Nephron progenitor cell (in vitro differentiated cells): ENCODE data around the gene LAPTM5.

Experiments used
- DNase-seq: peaks from one replicate; pipeline ENCODE4 v3.0.0; 2021
- H3K27ac Mint-ChIP-seq: 2 replicates; pipeline ENCODE4 v1.8.0; 2021; ENCODE audit warnings: mild to moderate bottlenecking, moderate library complexity, mixed read lengths
- H3K27me3 Mint-ChIP-seq: 2 replicates; pipeline ENCODE4 v1.8.0; 2021; ENCODE audit warnings: mild to moderate bottlenecking, low read depth, mixed read lengths; ENCODE audit not compliant: poor library complexity
- H3K36me3 Mint-ChIP-seq: 2 replicates; pipeline ENCODE4 v1.8.0; 2021; ENCODE audit warnings: low read depth, mixed read lengths
- H3K4me1 Mint-ChIP-seq: 2 replicates; pipeline ENCODE4 v1.8.0; 2021; ENCODE audit warnings: mixed read lengths
- H3K4me3 Mint-ChIP-seq: 2 replicates; pipeline ENCODE4 v1.8.0; 2021; ENCODE audit warnings: mild to moderate bottlenecking, moderate library complexity, mixed read lengths
- H3K9me3 Mint-ChIP-seq: 2 replicates; pipeline ENCODE4 v1.8.0; 2021; ENCODE audit warnings: mild to moderate bottlenecking, moderate library complexity, mixed read lengths
- TF ChIP-seq, protein P1 (sequence below): fragments of 200-600 bp; sonication (generic); IDR thresholded peaks from 2 replicates; pipeline ENCODE4 v1.5.0; 2021; ENCODE audit warnings: antibody characterized with exemption

The LAPTM5 gene

DNA sequence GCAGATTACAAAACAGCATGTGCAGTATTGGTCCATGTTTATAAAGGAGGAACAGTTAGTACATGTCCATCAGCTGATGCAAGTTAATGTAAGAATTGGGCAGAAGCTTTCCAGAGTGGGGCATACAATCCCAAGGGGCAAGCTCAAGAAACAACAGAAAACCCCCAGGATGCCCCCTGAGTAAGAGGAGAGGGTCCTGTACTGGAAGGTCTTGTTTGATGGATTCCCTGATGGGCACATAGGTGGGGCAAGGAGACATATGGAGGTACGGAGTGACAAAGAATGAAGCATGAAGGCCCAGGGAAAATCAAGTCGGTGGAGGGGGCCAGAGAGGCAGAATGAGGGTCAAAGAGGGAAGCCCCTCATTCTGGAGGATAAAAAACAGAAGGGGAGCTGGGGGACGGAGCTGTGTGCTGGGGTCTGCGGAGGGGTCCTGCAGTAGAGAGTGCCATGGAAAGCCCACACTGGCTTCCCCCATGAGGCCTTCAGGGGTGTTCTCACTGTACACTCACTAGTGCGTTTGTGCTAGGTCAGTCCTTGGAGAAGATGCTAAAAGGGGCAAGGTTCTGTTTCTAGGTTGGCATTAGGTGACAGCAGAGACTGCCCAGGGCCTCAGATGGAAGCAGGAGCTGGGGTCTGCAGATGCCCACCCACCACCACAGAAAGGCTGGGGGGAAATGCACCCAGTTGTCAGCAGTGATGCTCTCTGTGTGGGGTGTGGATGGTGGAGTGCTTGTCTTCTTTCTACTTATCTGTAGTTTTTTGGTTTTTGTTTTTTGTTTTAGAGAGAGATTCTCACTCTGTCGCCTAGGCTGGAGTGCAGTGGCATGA is 21.7 kb downstream of the LAPTM5 start:
- Mint-ChIP-seq H3K36me3 (peaks cover 4% of the 10 kb centered on the region), H3K27ac (no peak overlapping the region), H3K9me3 (peaks cover 4% of the 10 kb centered on the region), H3K4me1 (peaks cover 38% of the 10 kb centered on the region), H3K27me3 (peaks cover 8% of the 10 kb centered on the region), H3K4me3 (no peak overlapping the region)
- TF ChIP-seq, protein P1, sequence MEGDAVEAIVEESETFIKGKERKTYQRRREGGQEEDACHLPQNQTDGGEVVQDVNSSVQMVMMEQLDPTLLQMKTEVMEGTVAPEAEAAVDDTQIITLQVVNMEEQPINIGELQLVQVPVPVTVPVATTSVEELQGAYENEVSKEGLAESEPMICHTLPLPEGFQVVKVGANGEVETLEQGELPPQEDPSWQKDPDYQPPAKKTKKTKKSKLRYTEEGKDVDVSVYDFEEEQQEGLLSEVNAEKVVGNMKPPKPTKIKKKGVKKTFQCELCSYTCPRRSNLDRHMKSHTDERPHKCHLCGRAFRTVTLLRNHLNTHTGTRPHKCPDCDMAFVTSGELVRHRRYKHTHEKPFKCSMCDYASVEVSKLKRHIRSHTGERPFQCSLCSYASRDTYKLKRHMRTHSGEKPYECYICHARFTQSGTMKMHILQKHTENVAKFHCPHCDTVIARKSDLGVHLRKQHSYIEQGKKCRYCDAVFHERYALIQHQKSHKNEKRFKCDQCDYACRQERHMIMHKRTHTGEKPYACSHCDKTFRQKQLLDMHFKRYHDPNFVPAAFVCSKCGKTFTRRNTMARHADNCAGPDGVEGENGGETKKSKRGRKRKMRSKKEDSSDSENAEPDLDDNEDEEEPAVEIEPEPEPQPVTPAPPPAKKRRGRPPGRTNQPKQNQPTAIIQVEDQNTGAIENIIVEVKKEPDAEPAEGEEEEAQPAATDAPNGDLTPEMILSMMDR = no peak
- no peak for DNase-seq

DNA sequence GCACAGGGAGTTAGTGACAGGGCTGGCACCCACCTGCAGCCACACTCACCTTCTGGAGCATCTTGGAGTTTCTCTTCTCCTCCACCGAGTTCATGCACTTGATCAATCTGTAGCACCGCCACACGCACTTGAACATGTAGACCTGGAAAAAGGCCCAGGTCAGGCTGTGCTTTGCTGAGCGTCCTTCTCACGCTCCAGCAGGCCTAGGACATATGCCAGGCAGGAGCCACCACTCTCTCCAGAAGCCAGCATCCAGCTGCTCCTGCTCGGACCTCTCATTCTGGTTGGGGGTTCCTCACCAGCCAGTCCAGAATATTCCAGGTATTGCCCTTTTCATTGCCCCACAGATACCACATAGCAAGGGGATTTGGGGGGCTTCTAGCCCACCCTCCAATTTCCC is 22.4 kb downstream of the LAPTM5 start:
- Mint-ChIP-seq H3K36me3 (peaks cover 4% of the 10 kb centered on the region), H3K4me1 (peaks cover 38% of the 10 kb centered on the region), H3K9me3 (peaks cover 4% of the 10 kb centered on the region), H3K4me3 (no peak overlapping the region), H3K27me3 (peaks cover 8% of the 10 kb centered on the region), H3K27ac (no peak overlapping the region)
- DNase-seq = no peak
- TF ChIP-seq, protein P1 = no peak

DNA sequence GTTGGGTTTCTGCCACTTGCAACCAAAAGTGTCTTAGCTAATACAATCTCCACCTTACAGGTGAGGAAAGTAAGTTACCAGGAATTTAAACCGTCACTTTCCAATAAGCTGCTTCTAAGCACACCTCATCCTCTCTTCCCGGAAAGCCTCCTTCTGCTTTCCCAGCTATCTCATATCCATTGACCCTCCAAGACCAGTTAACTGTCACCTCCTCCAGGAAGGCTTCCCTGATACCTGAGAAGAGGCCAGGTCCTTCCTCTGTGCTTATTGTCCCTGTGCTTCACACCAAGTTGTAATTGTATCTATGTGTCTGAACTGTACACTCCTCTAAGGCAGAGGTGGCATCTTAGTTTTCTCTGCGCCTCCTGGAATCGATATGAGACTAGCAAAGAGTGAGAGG is 23.0 kb downstream of the LAPTM5 start:
- Mint-ChIP-seq H3K27me3 (peaks cover 8% of the 10 kb centered on the region), H3K4me1 (peaks cover 39% of the 10 kb centered on the region), H3K27ac (no peak overlapping the region), H3K4me3 (no peak overlapping the region), H3K36me3 (peaks cover 4% of the 10 kb centered on the region), H3K9me3 (peaks cover 4% of the 10 kb centered on the region)
- TF ChIP-seq, protein P1 = no peak
- DNase-seq = no peak

DNA sequence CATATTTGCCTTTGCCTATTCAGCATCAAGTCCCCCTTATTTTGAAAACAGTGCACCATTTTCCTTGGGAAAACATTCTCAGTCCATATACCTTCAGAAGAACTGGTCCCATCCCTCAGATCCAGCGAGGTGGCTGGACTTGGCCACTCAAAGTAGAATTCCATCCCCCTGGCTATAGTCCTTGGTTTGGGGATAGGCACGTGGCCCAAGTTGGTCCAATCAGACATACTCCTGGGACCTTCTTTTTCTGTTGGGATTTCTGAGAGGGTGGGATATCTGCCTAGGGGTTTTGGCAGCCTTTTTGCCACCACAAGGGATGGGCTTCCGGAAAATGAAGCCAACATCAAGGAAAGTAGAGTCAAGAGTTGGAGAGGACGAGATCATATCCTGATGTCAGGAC is 23.5 kb downstream of the LAPTM5 start:
- TF ChIP-seq, protein P1 = no peak
- no peak overlapping the region for H3K27ac Mint-ChIP-seq
- no peak overlapping the region for H3K4me3 Mint-ChIP-seq
- H3K9me3 Mint-ChIP-seq = peaks cover 4% of the 10 kb centered on the region
- peaks cover 43% of the 10 kb centered on the region for H3K4me1 Mint-ChIP-seq
- peaks cover 4% of the 10 kb centered on the region for H3K36me3 Mint-ChIP-seq
- H3K27me3 Mint-ChIP-seq = peaks cover 8% of the 10 kb centered on the region
- no peak for DNase-seq

DNA sequence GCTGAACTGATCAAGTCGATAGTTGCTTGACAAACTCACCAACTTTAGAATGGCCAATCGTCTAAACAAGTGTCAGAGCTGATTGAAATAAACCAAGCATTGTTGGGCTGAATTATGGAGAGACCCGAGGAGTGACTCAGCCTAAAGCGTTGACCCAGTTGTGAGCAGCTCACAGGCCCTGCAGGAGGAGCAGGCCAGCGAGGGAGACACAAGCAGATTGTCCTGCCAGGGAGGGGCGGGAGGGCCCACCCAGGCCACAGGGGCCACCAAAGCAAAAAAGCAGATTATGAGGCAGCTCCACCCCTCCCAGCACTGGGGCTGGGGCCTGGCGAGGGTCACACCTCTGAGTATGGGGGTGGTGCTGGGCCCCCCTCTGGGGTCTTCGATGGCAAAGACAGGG is 24.1 kb downstream of the LAPTM5 start:
- no peak overlapping the region for H3K27ac Mint-ChIP-seq
- H3K36me3 Mint-ChIP-seq = peaks cover under 1% of the 10 kb centered on the region
- H3K27me3 Mint-ChIP-seq = peaks cover 7% of the 10 kb centered on the region
- DNase-seq = no peak
- TF ChIP-seq, protein P1 = no peak
- peaks cover 45% of the 10 kb centered on the region for H3K4me1 Mint-ChIP-seq
- H3K4me3 Mint-ChIP-seq = no peak overlapping the region
- peaks cover under 1% of the 10 kb centered on the region for H3K9me3 Mint-ChIP-seq
